ENCODE results near the gene EML1. TPM values are rescaled to one million over a fixed set of nuclear protein-coding genes. Genes with fewer than 3 reads are reported as not detected.

EML1 gene
- total and polyA plus RNA-seq, 2 of the 13 experiments (the other 11 are each of a cell fraction or from before 2014, with no cell fraction given) = 0.59 to 1.7 TPM

- TF ChIP-seq, protein P1, sequence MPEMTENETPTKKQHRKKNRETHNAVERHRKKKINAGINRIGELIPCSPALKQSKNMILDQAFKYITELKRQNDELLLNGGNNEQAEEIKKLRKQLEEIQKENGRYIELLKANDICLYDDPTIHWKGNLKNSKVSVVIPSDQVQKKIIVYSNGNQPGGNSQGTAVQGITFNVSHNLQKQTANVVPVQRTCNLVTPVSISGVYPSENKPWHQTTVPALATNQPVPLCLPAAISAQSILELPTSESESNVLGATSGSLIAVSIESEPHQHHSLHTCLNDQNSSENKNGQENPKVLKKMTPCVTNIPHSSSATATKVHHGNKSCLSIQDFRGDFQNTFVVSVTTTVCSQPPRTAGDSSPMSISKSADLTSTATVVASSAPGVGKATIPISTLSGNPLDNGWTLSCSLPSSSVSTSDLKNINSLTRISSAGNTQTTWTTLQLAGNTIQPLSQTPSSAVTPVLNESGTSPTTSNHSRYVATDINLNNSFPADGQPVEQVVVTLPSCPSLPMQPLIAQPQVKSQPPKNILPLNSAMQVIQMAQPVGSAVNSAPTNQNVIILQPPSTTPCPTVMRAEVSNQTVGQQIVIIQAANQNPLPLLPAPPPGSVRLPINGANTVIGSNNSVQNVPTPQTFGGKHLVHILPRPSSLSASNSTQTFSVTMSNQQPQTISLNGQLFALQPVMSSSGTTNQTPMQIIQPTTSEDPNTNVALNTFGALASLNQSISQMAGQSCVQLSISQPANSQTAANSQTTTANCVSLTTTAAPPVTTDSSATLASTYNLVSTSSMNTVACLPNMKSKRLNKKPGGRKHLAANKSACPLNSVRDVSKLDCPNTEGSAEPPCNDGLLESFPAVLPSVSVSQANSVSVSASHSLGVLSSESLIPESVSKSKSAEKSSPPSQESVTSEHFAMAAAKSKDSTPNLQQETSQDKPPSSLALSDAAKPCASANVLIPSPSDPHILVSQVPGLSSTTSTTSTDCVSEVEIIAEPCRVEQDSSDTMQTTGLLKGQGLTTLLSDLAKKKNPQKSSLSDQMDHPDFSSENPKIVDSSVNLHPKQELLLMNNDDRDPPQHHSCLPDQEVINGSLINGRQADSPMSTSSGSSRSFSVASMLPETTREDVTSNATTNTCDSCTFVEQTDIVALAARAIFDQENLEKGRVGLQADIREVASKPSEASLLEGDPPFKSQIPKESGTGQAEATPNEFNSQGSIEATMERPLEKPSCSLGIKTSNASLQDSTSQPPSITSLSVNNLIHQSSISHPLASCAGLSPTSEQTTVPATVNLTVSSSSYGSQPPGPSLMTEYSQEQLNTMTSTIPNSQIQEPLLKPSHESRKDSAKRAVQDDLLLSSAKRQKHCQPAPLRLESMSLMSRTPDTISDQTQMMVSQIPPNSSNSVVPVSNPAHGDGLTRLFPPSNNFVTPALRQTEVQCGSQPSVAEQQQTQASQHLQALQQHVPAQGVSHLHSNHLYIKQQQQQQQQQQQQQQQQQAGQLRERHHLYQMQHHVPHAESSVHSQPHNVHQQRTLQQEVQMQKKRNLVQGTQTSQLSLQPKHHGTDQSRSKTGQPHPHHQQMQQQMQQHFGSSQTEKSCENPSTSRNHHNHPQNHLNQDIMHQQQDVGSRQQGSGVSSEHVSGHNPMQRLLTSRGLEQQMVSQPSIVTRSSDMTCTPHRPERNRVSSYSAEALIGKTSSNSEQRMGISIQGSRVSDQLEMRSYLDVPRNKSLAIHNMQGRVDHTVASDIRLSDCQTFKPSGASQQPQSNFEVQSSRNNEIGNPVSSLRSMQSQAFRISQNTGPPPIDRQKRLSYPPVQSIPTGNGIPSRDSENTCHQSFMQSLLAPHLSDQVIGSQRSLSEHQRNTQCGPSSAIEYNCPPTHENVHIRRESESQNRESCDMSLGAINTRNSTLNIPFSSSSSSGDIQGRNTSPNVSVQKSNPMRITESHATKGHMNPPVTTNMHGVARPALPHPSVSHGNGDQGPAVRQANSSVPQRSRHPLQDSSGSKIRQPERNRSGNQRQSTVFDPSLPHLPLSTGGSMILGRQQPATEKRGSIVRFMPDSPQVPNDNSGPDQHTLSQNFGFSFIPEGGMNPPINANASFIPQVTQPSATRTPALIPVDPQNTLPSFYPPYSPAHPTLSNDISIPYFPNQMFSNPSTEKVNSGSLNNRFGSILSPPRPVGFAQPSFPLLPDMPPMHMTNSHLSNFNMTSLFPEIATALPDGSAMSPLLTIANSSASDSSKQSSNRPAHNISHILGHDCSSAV (CRISPR knock-in tag; IDR thresholded peaks at IDR 0.05; ENCODE audit: borderline replicate concordance) = no peak
- TF ChIP-seq NCOA5 (CRISPR knock-in tag; IDR thresholded peaks at IDR 0.05) = no peak
- peak; percentile 98 for TF ChIP-seq ARID3A (IDR thresholded peaks at IDR 0.05; ENCODE audit: low read depth, low read length)
- TF ChIP-seq ZFP90 (CRISPR knock-in tag; IDR thresholded peaks at IDR 0.05; ENCODE audit: borderline replicate concordance) = 0 out of 2 replicates have a peak, but pooled peaks have one; percentile 37
- no peak for TF ChIP-seq ZNF652 (CRISPR knock-in tag; IDR thresholded peaks at IDR 0.05; ENCODE audit: borderline replicate concordance, low read depth)
- TF ChIP-seq CBX2 (IDR thresholded peaks at IDR 0.05; ENCODE audit: low read depth, low read length) = no peak
- no peak for TF ChIP-seq CBX2 (CRISPR knock-in tag; IDR thresholded peaks at IDR 0.05; ENCODE audit: low read depth)
- TF ChIP-seq TGIF2 (CRISPR knock-in tag; IDR thresholded peaks at IDR 0.05) = 0 out of 2 replicates have a peak, but pooled peaks have one; percentile 52
- no peak for TF ChIP-seq NR2F1 (CRISPR knock-in tag; IDR thresholded peaks at IDR 0.05)
- peak; percentile 46; the same call in 1 of the 2 replicates for TF ChIP-seq ZNF644 (CRISPR knock-in tag; IDR thresholded peaks at IDR 0.05; ENCODE audit: low read depth)
- TF ChIP-seq, protein P2, sequence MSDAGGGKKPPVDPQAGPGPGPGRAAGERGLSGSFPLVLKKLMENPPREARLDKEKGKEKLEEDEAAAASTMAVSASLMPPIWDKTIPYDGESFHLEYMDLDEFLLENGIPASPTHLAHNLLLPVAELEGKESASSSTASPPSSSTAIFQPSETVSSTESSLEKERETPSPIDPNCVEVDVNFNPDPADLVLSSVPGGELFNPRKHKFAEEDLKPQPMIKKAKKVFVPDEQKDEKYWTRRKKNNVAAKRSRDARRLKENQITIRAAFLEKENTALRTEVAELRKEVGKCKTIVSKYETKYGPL (CRISPR knock-in tag; IDR thresholded peaks at IDR 0.05) = peak; percentile 82; the same call in 1 of the 2 replicates
- no peak for TF ChIP-seq NFRKB (IDR thresholded peaks at IDR 0.05)
- TF ChIP-seq MXD1 (CRISPR knock-in tag; IDR thresholded peaks at IDR 0.05) = no peak
- TF ChIP-seq PHB2 (IDR thresholded peaks at IDR 0.05; ENCODE audit: partially characterized antibody) = no peak
- no peak for TF ChIP-seq SIN3B (IDR thresholded peaks at IDR 0.05; ENCODE audit: low read length)
- TF ChIP-seq ZNF782 (CRISPR knock-in tag; IDR thresholded peaks at IDR 0.05; ENCODE audit: borderline replicate concordance) = no peak
- TF ChIP-seq NRL (CRISPR knock-in tag; IDR thresholded peaks at IDR 0.05; ENCODE audit: borderline replicate concordance) = no peak
- TF ChIP-seq, protein P3, sequence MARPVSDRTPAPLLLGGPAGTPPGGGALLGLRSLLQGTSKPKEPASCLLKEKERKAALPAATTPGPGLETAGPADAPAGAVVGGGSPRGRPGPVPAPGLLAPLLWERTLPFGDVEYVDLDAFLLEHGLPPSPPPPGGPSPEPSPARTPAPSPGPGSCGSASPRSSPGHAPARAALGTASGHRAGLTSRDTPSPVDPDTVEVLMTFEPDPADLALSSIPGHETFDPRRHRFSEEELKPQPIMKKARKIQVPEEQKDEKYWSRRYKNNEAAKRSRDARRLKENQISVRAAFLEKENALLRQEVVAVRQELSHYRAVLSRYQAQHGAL (CRISPR knock-in tag; IDR thresholded peaks at IDR 0.05; ENCODE audit: not compliant biosample characterization) = no peak
- TF ChIP-seq POLR2A (IDR thresholded peaks at IDR 0.05; ENCODE audit: insufficient read depth in 1 of 2, low read depth in 2 of 2, low read length in 2 of 2) = no peak
Observed at GRCh38 chr14:99784508-99784907, 8.7 kb upstream of the EML1 start (continued).
